Stimulated activated CD8-positive, alpha-beta memory T cell treated with anti-CD3 and anti-CD28 coated beads, Interleukin-4, amount 100 ng/mL, for 4 hours (primary cell): ENCODE results near the gene GATAD2B.
"Not testable (repeated sequence)": the region's sequence is repeated elsewhere in the genome, so short reads cannot be mapped to it uniquely, and the experiment has no call there.

Experiments
- DNase-seq, 2 donors: peaks; one replicate each; pipeline ENCODE4 v3.0.0-alpha.2; 2020; ENCODE audit warnings: low read depth in 2 of 2, low spot score in 1 of 2

GATAD2B gene

GRCh38 chr1:153844349-153844748 is 78.4 kb downstream of the GATAD2B start:
- DNase-seq = not testable (repeated sequence)

GRCh38 chr1:153842006-153842471 is 80.7 kb downstream of the GATAD2B start:
- no peak for DNase-seq

- no peak for DNase-seq
Measured at GRCh38 chr1:153841463-153841994, 81.2 kb downstream of the GATAD2B start.

- DNase-seq = not testable (repeated sequence)
Measured at GRCh38 chr1:153840774-153841173, 82.0 kb downstream of the GATAD2B start.

GRCh38 chr1:153833968-153834367 is 88.8 kb downstream of the GATAD2B start:
- DNase-seq = not testable (repeated sequence)

- no peak for DNase-seq
Measured at GRCh38 chr1:153833171-153833570, 89.6 kb downstream of the GATAD2B start.

- DNase-seq = no peak
Measured at GRCh38 chr1:153832293-153832692, 90.5 kb downstream of the GATAD2B start.

GRCh38 chr1:153831026-153831425 is 91.7 kb downstream of the GATAD2B start:
- DNase-seq = no peak

GRCh38 chr1:153827168-153827964 is 95.4 kb downstream of the GATAD2B start:
- no peak for DNase-seq

GRCh38 chr1:153818876-153819275 is 103.9 kb downstream of the GATAD2B start:
- DNase-seq = no peak

GRCh38 chr1:153816283-153816889 is 106.4 kb downstream of the GATAD2B start:
- no peak for DNase-seq

GRCh38 chr1:153805886-153806719 is 116.7 kb downstream of the GATAD2B start:
- DNase-seq = no peak

- DNase-seq = peak; percentile 13 to 37
Measured at GRCh38 chr1:153805042-153805745, 117.6 kb downstream of the GATAD2B start.

- DNase-seq = no peak
Measured at GRCh38 chr1:153804112-153804511, 118.7 kb downstream of the GATAD2B start.

GRCh38 chr1:153803470-153804056 is 119.2 kb downstream of the GATAD2B start:
- no peak for DNase-seq

- no peak for DNase-seq
Measured at GRCh38 chr1:153801786-153802697, 120.7 kb downstream of the GATAD2B start.

GRCh38 chr1:153801028-153801625 is 121.6 kb downstream of the GATAD2B start:
- DNase-seq = no peak

- no peak for DNase-seq
Measured at GRCh38 chr1:153800516-153800915, 122.3 kb downstream of the GATAD2B start.
